K562 (cell line): ENCODE data around the gene PIK3R6. TPM values are rescaled to one million over a fixed set of nuclear protein-coding genes. Genes with fewer than 3 reads are reported as not detected.

Experiments used
- BDP1 ChIP-seq: IDR thresholded peaks from 3 replicates; pipeline ENCODE4 v1.6.1; 2011; ENCODE audit not compliant: insufficient read length, insufficient read depth
- CTBP1 ChIP-seq: fragments of 450-650 bp; IDR thresholded peaks from 2 replicates; pipeline ENCODE4 v1.6.1; 2016; ENCODE audit warnings: borderline replicate concordance
- E2F3 ChIP-seq: fragments of 250-450 bp; sonication (Bioruptor Pico); IDR thresholded peaks from 2 replicates; pipeline ENCODE4 v1.4.0; 2020; ENCODE audit warnings: mild to moderate bottlenecking
- NEUROD1 ChIP-seq: fragments of 150-350 bp; IDR thresholded peaks from 2 replicates; pipeline ENCODE4 v1.6.1; 2014; ENCODE audit warnings: borderline replicate concordance, low read length, low read depth; ENCODE audit not compliant: partially characterized antibody
- SMARCC2 ChIP-seq: fragments of 450-650 bp; IDR thresholded peaks from 2 replicates; pipeline ENCODE4 v1.6.1; 2017; ENCODE audit warnings: antibody characterized with exemption, moderate library complexity, mild to moderate bottlenecking, low read depth
- ZBTB17 ChIP-seq: fragments of 450-650 bp; formaldehyde crosslinking; IDR thresholded peaks from 2 replicates; pipeline ENCODE4 v1.4.0; 2020; ENCODE audit warnings: mild to moderate bottlenecking
- ZFP1 ChIP-seq: fragments of 450-650 bp; formaldehyde crosslinking; IDR thresholded peaks from 2 replicates; pipeline ENCODE4 v1.4.0; 2020; ENCODE audit warnings: mild to moderate bottlenecking, mixed read lengths
- ZNF143 ChIP-seq: sonication (generic); formaldehyde crosslinking; IDR thresholded peaks from 2 replicates; pipeline ENCODE4 v1.9.0; 2022; ENCODE audit warnings: mild to moderate bottlenecking, missing genetic modification reagents
- ZNF57 ChIP-seq: fragments of 450-650 bp; formaldehyde crosslinking; IDR thresholded peaks from 2 replicates; pipeline ENCODE4 v1.4.0; 2020; ENCODE audit warnings: mild to moderate bottlenecking, moderate library complexity
- ZNF75A ChIP-seq: fragments of 450-650 bp; formaldehyde crosslinking; IDR thresholded peaks from 2 replicates; pipeline ENCODE4 v1.4.0; 2020; ENCODE audit warnings: mild to moderate bottlenecking
- polyA plus RNA-seq, 8 experiments: library from polyadenylated mRNA; depleted of rRNA in 4 of 8; stranded (reverse) in 5 of 8; unstranded in 3 of 8; fragments of >200 nt; fragmentation: Nextera tagmentation in 2 of 8; fragmentation: Illumina TruSeq in 1 of 8; extraction: Ambion mirVana in 2 of 8; extraction: Trizol in 1 of 8; gene quantifications; 2 replicates each; pipeline versions ENCODE4 v1.2.1 to v1.2.3, GENCODE V29; 2011 to 2014; ENCODE audit warnings: inconsistent platforms in 1 of 8, missing spikeins in 1 of 8
- total RNA-seq, 7 experiments: library from RNA; depleted of rRNA in 6 of 7; stranded (reverse); fragments of >200 nt in 6 of 7; fragmentation: Illumina TruSeq in 2 of 7; extraction: Trizol in 2 of 7; gene quantifications; 2 replicates each; pipeline versions ENCODE4 v1.2.1 to v1.2.3, GENCODE V29; 2011 to 2021; ENCODE audit warnings: low replicate concordance in 1 of 7
- TF ChIP-seq, protein P1 (sequence below): fragments of 450-650 bp; IDR thresholded peaks from 2 replicates; pipeline ENCODE4 v1.7.1; 2018; ENCODE audit warnings: mild to moderate bottlenecking, low read depth; ENCODE audit not compliant: partially characterized antibody
- TF ChIP-seq, protein P2 (sequence below): fragments of 250-450 bp; sonication (Bioruptor Pico); IDR thresholded peaks from 2 replicates; pipeline ENCODE4 v1.8.0; 2021; ENCODE audit warnings: mild to moderate bottlenecking, moderate library complexity
- TF ChIP-seq, protein P3 (sequence below): sonication (generic); formaldehyde crosslinking; IDR thresholded peaks from 2 replicates; pipeline ENCODE4 v1.8.0; 2022; ENCODE audit warnings: mild to moderate bottlenecking, missing genetic modification reagents
- TF ChIP-seq, protein P4 (sequence below): fragments of 450-650 bp; IDR thresholded peaks from 2 replicates; pipeline ENCODE4 v1.6.1; 2018; ENCODE audit warnings: mild to moderate bottlenecking, low read depth; ENCODE audit not compliant: partially characterized antibody

Gene PIK3R6
- total and polyA plus RNA-seq, 9 of the 15 experiments (the other 6 are each of a cell fraction or from before 2014, with no cell fraction given), result 0.04 TPM; not detected in 8

DNA sequence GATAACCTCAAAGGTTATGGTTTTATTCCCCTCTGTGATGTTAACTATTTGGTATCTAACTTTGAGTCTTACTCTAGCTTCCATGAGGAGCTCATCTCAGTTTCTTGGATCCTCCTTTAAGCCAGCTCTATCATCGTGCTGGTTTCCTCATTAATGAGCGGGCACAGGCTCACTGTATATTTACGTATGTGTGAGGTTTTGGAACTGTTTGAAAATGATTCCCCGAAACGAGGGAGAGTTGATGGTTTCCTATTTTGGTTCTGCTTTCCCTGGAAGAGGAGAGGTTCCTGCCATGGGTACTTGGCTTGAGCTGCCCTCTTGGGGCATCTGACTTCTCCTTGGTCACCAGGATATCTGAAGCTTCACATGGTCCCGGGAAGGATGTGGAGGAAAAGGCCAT, 32.7 kb upstream of the PIK3R6 start (continued):
- no peak for TF ChIP-seq NEUROD1
- TF ChIP-seq, protein P1, sequence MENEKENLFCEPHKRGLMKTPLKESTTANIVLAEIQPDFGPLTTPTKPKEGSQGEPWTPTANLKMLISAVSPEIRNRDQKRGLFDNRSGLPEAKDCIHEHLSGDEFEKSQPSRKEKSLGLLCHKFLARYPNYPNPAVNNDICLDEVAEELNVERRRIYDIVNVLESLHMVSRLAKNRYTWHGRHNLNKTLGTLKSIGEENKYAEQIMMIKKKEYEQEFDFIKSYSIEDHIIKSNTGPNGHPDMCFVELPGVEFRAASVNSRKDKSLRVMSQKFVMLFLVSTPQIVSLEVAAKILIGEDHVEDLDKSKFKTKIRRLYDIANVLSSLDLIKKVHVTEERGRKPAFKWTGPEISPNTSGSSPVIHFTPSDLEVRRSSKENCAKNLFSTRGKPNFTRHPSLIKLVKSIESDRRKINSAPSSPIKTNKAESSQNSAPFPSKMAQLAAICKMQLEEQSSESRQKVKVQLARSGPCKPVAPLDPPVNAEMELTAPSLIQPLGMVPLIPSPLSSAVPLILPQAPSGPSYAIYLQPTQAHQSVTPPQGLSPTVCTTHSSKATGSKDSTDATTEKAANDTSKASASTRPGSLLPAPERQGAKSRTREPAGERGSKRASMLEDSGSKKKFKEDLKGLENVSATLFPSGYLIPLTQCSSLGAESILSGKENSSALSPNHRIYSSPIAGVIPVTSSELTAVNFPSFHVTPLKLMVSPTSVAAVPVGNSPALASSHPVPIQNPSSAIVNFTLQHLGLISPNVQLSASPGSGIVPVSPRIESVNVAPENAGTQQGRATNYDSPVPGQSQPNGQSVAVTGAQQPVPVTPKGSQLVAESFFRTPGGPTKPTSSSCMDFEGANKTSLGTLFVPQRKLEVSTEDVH, result no peak
- TF ChIP-seq, protein P2, sequence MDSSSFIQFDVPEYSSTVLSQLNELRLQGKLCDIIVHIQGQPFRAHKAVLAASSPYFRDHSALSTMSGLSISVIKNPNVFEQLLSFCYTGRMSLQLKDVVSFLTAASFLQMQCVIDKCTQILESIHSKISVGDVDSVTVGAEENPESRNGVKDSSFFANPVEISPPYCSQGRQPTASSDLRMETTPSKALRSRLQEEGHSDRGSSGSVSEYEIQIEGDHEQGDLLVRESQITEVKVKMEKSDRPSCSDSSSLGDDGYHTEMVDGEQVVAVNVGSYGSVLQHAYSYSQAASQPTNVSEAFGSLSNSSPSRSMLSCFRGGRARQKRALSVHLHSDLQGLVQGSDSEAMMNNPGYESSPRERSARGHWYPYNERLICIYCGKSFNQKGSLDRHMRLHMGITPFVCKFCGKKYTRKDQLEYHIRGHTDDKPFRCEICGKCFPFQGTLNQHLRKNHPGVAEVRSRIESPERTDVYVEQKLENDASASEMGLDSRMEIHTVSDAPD, result no peak
- no peak for TF ChIP-seq ZBTB17 (CRISPR knock-in tag)
- TF ChIP-seq SMARCC2, result no peak
- no peak for TF ChIP-seq E2F3 (CRISPR knock-in tag)
- TF ChIP-seq, protein P3, sequence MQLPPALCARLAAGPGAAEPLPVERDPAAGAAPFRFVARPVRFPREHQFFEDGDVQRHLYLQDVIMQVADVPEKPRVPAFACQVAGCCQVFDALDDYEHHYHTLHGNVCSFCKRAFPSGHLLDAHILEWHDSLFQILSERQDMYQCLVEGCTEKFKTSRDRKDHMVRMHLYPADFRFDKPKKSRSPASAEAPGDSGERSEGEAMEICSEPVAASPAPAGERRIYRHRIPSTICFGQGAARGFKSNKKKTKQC (CRISPR knock-in tag), result no peak
- TF ChIP-seq ZNF57 (CRISPR knock-in tag), result no peak
- TF ChIP-seq, protein P4, sequence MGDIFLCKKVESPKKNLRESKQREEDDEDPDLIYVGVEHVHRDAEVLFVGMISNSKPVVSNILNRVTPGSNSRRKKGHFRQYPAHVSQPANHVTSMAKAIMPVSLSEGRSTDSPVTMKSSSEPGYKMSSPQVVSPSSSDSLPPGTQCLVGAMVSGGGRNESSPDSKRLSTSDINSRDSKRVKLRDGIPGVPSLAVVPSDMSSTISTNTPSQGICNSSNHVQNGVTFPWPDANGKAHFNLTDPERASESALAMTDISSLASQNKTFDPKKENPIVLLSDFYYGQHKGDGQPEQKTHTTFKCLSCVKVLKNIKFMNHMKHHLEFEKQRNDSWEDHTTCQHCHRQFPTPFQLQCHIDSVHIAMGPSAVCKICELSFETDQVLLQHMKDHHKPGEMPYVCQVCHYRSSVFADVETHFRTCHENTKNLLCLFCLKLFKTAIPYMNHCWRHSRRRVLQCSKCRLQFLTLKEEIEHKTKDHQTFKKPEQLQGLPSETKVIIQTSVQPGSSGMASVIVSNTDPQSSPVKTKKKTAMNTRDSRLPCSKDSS, result no peak
- TF ChIP-seq ZNF143 (CRISPR knock-in tag), result no peak
- TF ChIP-seq CTBP1, result no peak
- TF ChIP-seq BDP1, result no peak
- TF ChIP-seq ZFP1 (CRISPR knock-in tag), result no peak
- no peak for TF ChIP-seq ZNF75A
